Endothelial cell of umbilical vein (primary cell): ENCODE data around the gene ZNF274. TPM values are rescaled to one million over a fixed set of nuclear protein-coding genes. Genes with fewer than 3 reads are reported as not detected.

ENCODE experiments used
- BruUV-seq: library from RNA; stranded (reverse); fragments of 400-500 nt; replicated peaks from 2 replicates; lab custom pipeline; 2021; lab: Mats Ljungman, UMichigan
- CTCF ChIA-PET: fragments of 300-600, 350-600 bp; sonication (Branson Sonifier 250); formaldehyde crosslinking; loops from one replicate; lab custom pipeline; 2021; ENCODE audit warnings: antibody characterized with exemption, inconsistent platforms; lab: Charles Lee
- POLR2A ChIA-PET: fragments of 300-600, 350-600 bp; sonication (Branson Sonifier 250); formaldehyde crosslinking; loops from one replicate; lab custom pipeline; 2021; ENCODE audit warnings: antibody characterized with exemption, inconsistent platforms; lab: Charles Lee
- DNase-seq: peaks from one replicate; pipeline ENCODE4 v3.0.0-alpha.2; 2011; ENCODE audit warnings: low read depth, low spot score
- FAIRE-seq: peaks from 2 replicates; lab custom pipeline; 2011; peaks lifted over from hg19 to GRCh38; lab: Jason Lieb, UNC
- H2AFZ ChIP-seq: 2 replicates; pipeline ENCODE4 v1.6.0; 2012; ENCODE audit warnings: low read depth, low read length, control low read depth, inconsistent platforms
- H3K27ac ChIP-seq: 2 replicates; pipeline ENCODE4 v1.5.1; 2011; ENCODE audit warnings: low read depth, mild to moderate bottlenecking, control low read depth, low read length, moderate library complexity; ENCODE audit not compliant: insufficient read depth
- H3K27me3 ChIP-seq, 2 experiments: 2 replicates each; pipeline versions ENCODE4 v1.6.0 to v1.6.1; 2011; ENCODE audit warnings: low read length in 2 of 2, mixed read lengths in 1 of 2; ENCODE audit not compliant: control insufficient read depth in 2 of 2, insufficient read depth in 2 of 2
- H3K36me3 ChIP-seq, 2 experiments: 2 replicates in 1 of 2; 3 replicates in 1 of 2; pipeline ENCODE4 v1.5.1; 2011; ENCODE audit warnings: low read length in 2 of 2, mild to moderate bottlenecking in 1 of 2, moderate library complexity in 1 of 2; ENCODE audit not compliant: control insufficient read depth in 2 of 2, insufficient read depth in 2 of 2; ENCODE audit errors: extremely low read depth in 1 of 2
- H3K4me1 ChIP-seq: 3 replicates; pipeline ENCODE4 v1.5.1; 2011; ENCODE audit warnings: mild to moderate bottlenecking, low read length; ENCODE audit not compliant: control insufficient read depth, insufficient read depth; ENCODE audit errors: extremely low read depth
- H3K4me2 ChIP-seq: 2 replicates; pipeline ENCODE4 v1.6.1; 2011; ENCODE audit warnings: low read length, control low read depth, mixed read lengths; ENCODE audit not compliant: insufficient read depth
- H3K4me3 ChIP-seq, 3 experiments: fragments of 200-600 bp in 1 of 3; sonication (generic), shearing (Covaris generic) in 1 of 3; replicated peaks in 1 of 3; 2 replicates each; pipeline ENCODE4 v1.5.1; 2011 to 2016; ENCODE audit warnings: control low read depth in 3 of 3, low read length in 3 of 3, mild to moderate bottlenecking in 2 of 3, inconsistent platforms in 1 of 3, low read depth in 1 of 3, moderate library complexity in 1 of 3; ENCODE audit not compliant: insufficient read depth in 1 of 3
- H3K79me2 ChIP-seq: 2 replicates; pipeline ENCODE4 v1.6.0; 2012; ENCODE audit warnings: low read length, inconsistent platforms; ENCODE audit not compliant: control insufficient read depth, insufficient read depth
- H3K9ac ChIP-seq: replicated peaks from 2 replicates; pipeline ENCODE3; 2011; ENCODE audit warnings: low read length, control low read depth; ENCODE audit not compliant: insufficient read depth; ENCODE audit errors: extremely low read depth
- H3K9me1 ChIP-seq: replicated peaks from 3 replicates; pipeline ENCODE4 v1.6.0; 2011; ENCODE audit warnings: mild to moderate bottlenecking, low read length; ENCODE audit not compliant: control insufficient read depth, insufficient read depth; ENCODE audit errors: extremely low read depth
- H3K9me3 ChIP-seq: replicated peaks from 2 replicates; pipeline ENCODE4 v1.5.1; 2012; ENCODE audit warnings: low read length, inconsistent platforms; ENCODE audit not compliant: control insufficient read depth, insufficient read depth
- H4K20me1 ChIP-seq: replicated peaks from 2 replicates; pipeline ENCODE3; 2011; ENCODE audit warnings: mild to moderate bottlenecking, low read length; ENCODE audit not compliant: control insufficient read depth, insufficient read depth; ENCODE audit errors: extremely low read depth
- FOS ChIP-seq: IDR thresholded peaks from 2 replicates; pipeline ENCODE4 v1.6.1; 2011; ENCODE audit warnings: mild to moderate bottlenecking, low read length, moderate library complexity, borderline replicate concordance; ENCODE audit not compliant: insufficient read depth
- GATA2 ChIP-seq: IDR thresholded peaks from 2 replicates; pipeline ENCODE4 v1.7.0; 2011; ENCODE audit warnings: low read depth, mild to moderate bottlenecking, moderate library complexity, mixed read lengths, low read length; ENCODE audit not compliant: insufficient read length, insufficient read depth
- MAX ChIP-seq: IDR thresholded peaks from 2 replicates; pipeline ENCODE4 v1.6.1; 2011; ENCODE audit not compliant: insufficient read depth, insufficient read length
- MYC ChIP-seq: IDR thresholded peaks from one replicate; pipeline ENCODE4 v1.6.1; 2011; ENCODE audit warnings: mild to moderate bottlenecking, low read depth, low read length
- POLR2A ChIP-seq: IDR thresholded peaks from 2 replicates; pipeline ENCODE4 v1.6.1; 2012; ENCODE audit warnings: low read depth, mild to moderate bottlenecking, control low read depth, low read length
- POLR2AphosphoS5 ChIP-seq: IDR thresholded peaks from 2 replicates; pipeline ENCODE4 v1.6.1; 2012; ENCODE audit warnings: low read depth, mild to moderate bottlenecking, control low read depth, low read length, moderate library complexity; ENCODE audit not compliant: insufficient read depth
- dilution Hi-C: fragments of 300-500 bp; cut with MboI; formaldehyde crosslinking; loops from one replicate; pipeline ENCODE4 v1.15.0; 2019; ENCODE audit warnings: low sequenced_read_pairs; ENCODE audit not compliant: extremely low pct_ligation_motif_present
- intact Hi-C: fragments of 100-400 bp; cut with micrococcal nuclease; formaldehyde crosslinking; loops from one replicate; pipeline ENCODE4 v1.10.0; 2022
- polyA plus RNA-seq, 4 experiments: library from polyadenylated mRNA; depleted of rRNA in 3 of 4; stranded (reverse) in 3 of 4; unstranded in 1 of 4; fragments of >200 nt; gene quantifications; 2 replicates each; pipeline versions ENCODE4 v1.2.1 to v1.2.3, GENCODE V29; 2011 to 2012; ENCODE audit warnings: missing spikeins in 1 of 4
- total RNA-seq: library from RNA; stranded (reverse); gene quantifications from 2 replicates; pipeline ENCODE4 v1.2.3, GENCODE V29; 2021
- TF ChIP-seq, protein P1 (sequence below), 2 donors: IDR thresholded peaks; 1 replicate in 1 of 2; 2 replicates in 1 of 2; pipeline ENCODE4 v1.5.1; 2011; ENCODE audit warnings: low read length in 2 of 2, mild to moderate bottlenecking in 2 of 2, moderate library complexity in 2 of 2, control low read depth in 1 of 2, inconsistent platforms in 1 of 2, low read depth in 1 of 2; ENCODE audit not compliant: insufficient read depth in 1 of 2; ENCODE audit errors: extremely low read depth in 1 of 2

ZNF274 gene
- total and polyA plus RNA-seq, 2 donors (not counting 3 experiments of a cell fraction or from before 2014, with no cell fraction given) = 10.1 to 18.3 TPM

DNA sequence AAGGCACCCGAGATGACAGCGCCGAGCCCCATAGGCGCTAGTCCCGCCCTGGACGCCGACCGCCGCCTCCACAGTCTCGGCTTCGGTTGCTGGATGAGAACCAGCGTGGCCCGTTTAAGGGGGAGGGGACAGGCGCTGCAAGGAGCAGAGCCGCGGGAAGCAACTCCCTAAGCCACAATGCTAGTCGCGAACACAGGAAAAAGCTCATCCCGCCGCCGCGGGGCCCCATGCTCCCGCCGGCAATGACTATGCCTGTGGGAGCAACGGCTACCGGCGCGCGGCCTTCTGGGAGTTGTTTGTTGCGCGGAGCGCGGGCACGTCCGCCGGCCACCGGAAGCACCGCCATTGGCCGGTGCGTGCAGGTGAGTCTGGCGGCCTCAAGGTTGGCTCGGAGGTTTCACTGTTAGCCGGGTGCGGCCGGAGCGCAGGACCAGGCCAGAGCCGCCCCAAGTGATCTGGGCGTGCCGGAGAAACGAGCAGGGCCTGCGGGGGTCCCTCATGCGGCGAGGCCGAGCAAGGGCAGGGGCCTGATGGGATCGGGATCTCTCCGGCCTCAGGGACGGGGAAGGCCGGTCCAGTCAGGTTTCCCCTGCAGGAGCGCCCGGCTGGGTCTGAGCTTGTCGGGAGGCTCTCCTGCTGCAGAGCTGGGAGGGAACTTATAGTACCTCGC lies 45.9 kb downstream of the ZNF274 start, which contains the start of gene ZNF544:
ZNF544 (plus strand) TSS at position 330 of the 670 bp plus-strand sequence. CDS start 15,110 bp downstream, outside the sequence.
- peaks cover 7 to 16% of the 10 kb centered on the region in 2 experiments for H3K36me3 ChIP-seq
- H4K20me1 ChIP-seq = no peaks in the 10 kb centered on the region
- DNase-seq (peak; percentile 84), FAIRE-seq (peak; percentile 83)
- ChIA-PET CTCF (interaction anchor here (0.6 to 2.4 kb wide), 11 partner anchors 9 to 285 kb away, joined by 3 to 11 read pairs (median 5); partner anchors contain the start of genes ZNF274 and ZSCAN22), POLR2A (interaction anchor here (1.5 kb wide), 1 partner anchor 76 kb away, joined by 5 read pairs; the partner anchor contains the start of gene ERVK3-1)
- H3K27me3 ChIP-seq = no peaks in the 10 kb centered on the region
- intact Hi-C loops (loop anchor here (1.0 to 2.0 kb wide), 8 partner anchors 50 to 290 kb away; partner anchors contain the start of genes ERVK3-1, ZBTB45, ZNF324 and ZNF497), dilution Hi-C loops (no loop called here)
- H3K4me2 ChIP-seq = peak within 1 kb of the TSS; percentile 73
- no TSS peak for BruUV-seq
- peaks cover 10% of the 10 kb centered on the region for H3K4me1 ChIP-seq
- no peaks in the 10 kb centered on the region for H3K9me1 ChIP-seq
- H3K9ac ChIP-seq = peak within 1 kb of the TSS; percentile 68
- peak within 1 kb of the TSS; percentile 53 to 66 (median 61) for H3K4me3 ChIP-seq
- peaks cover 26% of the 10 kb centered on the region for H3K79me2 ChIP-seq
- TF ChIP-seq POLR2AphosphoS5 (peak; percentile 93), MAX (peak; percentile 31), FOS (peak; percentile 33), MYC (no peak), POLR2A (peak; percentile 92), GATA2 (no peak)
- TF ChIP-seq, protein P1, sequence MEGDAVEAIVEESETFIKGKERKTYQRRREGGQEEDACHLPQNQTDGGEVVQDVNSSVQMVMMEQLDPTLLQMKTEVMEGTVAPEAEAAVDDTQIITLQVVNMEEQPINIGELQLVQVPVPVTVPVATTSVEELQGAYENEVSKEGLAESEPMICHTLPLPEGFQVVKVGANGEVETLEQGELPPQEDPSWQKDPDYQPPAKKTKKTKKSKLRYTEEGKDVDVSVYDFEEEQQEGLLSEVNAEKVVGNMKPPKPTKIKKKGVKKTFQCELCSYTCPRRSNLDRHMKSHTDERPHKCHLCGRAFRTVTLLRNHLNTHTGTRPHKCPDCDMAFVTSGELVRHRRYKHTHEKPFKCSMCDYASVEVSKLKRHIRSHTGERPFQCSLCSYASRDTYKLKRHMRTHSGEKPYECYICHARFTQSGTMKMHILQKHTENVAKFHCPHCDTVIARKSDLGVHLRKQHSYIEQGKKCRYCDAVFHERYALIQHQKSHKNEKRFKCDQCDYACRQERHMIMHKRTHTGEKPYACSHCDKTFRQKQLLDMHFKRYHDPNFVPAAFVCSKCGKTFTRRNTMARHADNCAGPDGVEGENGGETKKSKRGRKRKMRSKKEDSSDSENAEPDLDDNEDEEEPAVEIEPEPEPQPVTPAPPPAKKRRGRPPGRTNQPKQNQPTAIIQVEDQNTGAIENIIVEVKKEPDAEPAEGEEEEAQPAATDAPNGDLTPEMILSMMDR (IDR thresholded peaks at IDR 0.05; ENCODE audit: extremely low read depth in 1 of 2, insufficient read depth in 1 of 2, low read depth in 1 of 2, low read length in 2 of 2) = peak; percentile 6 to 40
- H3K27ac ChIP-seq = peak within 1 kb of the TSS; percentile 42
- H3K9me3 ChIP-seq = no peaks in the 10 kb centered on the region
- peak within 1 kb of the TSS; percentile 91 for H2AFZ ChIP-seq
